GM23248 (cell line): ENCODE results near the gene CPTP.

ENCODE experiments used
- EZH2 ChIP-seq: fragments of 200-600 bp; sonication (generic); IDR thresholded peaks from 2 replicates; pipeline ENCODE4 v1.6.1; 2018; ENCODE audit warnings: antibody characterized with exemption, mild to moderate bottlenecking; ENCODE audit not compliant: insufficient read depth, poor library complexity, severe bottlenecking
- EZH2phosphoT487 ChIP-seq: fragments of 200-600 bp; sonication (generic); IDR thresholded peaks from 2 replicates; pipeline ENCODE4 v1.6.1; 2018; ENCODE audit warnings: antibody characterized with exemption, moderate library complexity, mild to moderate bottlenecking, low read depth; ENCODE audit not compliant: insufficient read depth

DNA sequence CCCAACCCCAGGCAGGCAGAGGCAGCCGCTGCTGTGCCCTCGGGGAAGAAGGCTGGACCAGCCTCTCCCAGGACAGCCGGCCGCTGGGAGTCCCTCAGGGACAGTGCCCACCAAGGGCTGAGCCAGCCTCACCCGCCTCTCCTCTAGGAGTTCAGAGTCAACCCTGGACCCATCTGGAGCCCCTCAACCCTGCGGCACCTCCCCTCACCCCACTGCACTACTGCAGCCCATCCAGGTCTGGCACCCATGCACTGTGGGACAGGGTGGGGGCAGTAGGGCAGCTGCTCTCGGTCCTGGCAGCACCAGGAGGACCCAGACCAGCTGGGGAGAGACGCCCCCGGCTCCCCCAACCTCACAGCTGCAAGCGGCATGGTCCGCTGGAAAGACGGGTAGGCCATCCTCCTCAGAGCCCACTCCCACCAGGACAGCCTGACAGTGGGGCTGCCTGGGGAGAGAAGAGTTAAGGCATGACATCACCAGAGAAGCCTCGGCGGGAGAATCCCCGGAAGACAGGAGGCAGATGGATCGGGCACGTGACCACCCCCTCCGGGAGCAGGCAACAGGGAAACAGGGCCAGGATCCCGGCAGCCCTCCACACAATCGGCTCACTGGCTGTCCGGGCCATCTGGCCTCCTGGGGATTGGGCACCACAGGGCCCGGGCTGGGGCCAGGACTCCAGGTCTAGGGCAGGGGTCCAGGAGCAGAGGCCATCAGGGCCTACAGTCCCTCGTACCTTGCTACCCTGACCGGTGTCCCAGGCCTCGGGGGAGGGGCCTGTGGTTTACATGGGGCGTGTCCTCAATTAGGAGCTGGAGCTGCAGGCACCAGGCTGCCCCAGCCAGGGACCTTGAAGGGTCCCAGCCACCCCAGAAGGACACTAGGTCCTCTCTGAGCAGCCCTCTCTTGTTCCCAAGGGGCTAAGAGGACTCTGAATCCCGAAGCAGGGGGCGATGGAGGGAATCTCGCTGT, 20.0 kb upstream of the CPTP start:
- TF ChIP-seq EZH2 (no peak), EZH2phosphoT487 (no peak)
